GM23338 (cell line): ENCODE results near the gene FBL.

ENCODE experiments used
- EZH2 ChIP-seq: fragments of 200-600 bp; sonication (generic); IDR thresholded peaks from one replicate; pipeline ENCODE4 v1.8.0; 2017; ENCODE audit warnings: antibody characterized with exemption, mild to moderate bottlenecking, low read depth; ENCODE audit not compliant: unreplicated experiment
- EZH2phosphoT487 ChIP-seq: fragments of 200-600 bp; sonication (generic); IDR thresholded peaks from one replicate; pipeline ENCODE4 v1.8.1; 2018; ENCODE audit warnings: antibody characterized with exemption; ENCODE audit not compliant: unreplicated experiment
- POLR2AphosphoS5 ChIP-seq: IDR thresholded peaks from 2 replicates; pipeline ENCODE4 v1.6.1; 2016; ENCODE audit warnings: antibody characterized with exemption, low read depth
- STAT1 ChIP-seq: IDR thresholded peaks from one replicate; pipeline ENCODE4 v1.6.1; 2016; ENCODE audit warnings: antibody characterized with exemption; ENCODE audit not compliant: unreplicated experiment
- ZNF114 ChIP-seq: fragments of 250-450 bp; sonication (Bioruptor Pico); IDR thresholded peaks from 2 replicates; pipeline ENCODE4 v1.5.0; 2020; ENCODE audit warnings: mild to moderate bottlenecking, moderate library complexity
- TF ChIP-seq, protein P1 (sequence below), 2 experiments: fragments of 200-600 bp in 1 of 2; sonication (generic) in 1 of 2; conservative IDR thresholded peaks; 2 replicates each; pipeline versions ENCODE4 v1.5.1 to v1.6.1; 2016 to 2017; ENCODE audit warnings: antibody characterized with exemption in 2 of 2, low read depth in 2 of 2, mild to moderate bottlenecking in 2 of 2, moderate library complexity in 1 of 2
- TF ChIP-seq, protein P2 (sequence below): IDR thresholded peaks from one replicate; pipeline ENCODE4 v1.6.1; 2018; ENCODE audit warnings: antibody characterized with exemption; ENCODE audit not compliant: unreplicated experiment

DNA sequence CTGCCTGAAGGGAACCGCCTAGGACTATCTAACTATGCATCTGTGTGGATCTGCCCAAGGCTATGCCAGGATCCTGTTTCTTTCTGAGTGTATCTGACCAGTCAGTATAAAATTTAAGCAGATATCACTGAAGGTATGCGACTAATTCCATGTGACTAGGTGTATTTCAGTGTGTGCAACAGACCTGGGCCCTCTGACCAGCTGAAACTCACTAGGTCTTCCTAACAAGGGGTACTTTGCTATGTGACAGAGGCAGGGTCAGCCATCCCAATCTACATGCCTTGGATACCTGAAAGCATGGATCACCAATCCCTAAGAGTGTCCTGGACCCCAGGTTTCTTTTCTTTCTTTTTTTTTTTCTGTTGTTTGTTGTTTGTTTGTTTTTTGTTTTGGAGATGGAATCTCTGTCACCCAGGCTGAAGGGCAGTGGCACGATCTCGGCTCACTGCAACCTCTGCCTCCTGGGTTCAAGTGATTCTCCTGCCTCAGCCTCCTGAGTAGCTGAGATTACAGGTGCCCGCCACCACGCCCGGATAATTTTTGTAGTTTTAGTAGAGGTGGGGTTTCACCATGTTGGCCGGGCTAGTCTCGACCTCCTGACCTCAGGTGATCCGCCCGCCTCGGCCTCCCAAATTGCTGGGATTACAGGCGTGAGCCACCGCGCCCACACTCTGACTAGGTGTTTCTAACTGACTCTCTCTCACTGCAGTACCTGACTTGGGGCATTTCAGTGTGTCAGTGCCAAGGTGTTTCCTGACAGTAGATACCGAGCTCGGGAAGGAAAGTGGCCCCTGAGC, 44.8 kb upstream of the FBL start:
- TF ChIP-seq, protein P1, sequence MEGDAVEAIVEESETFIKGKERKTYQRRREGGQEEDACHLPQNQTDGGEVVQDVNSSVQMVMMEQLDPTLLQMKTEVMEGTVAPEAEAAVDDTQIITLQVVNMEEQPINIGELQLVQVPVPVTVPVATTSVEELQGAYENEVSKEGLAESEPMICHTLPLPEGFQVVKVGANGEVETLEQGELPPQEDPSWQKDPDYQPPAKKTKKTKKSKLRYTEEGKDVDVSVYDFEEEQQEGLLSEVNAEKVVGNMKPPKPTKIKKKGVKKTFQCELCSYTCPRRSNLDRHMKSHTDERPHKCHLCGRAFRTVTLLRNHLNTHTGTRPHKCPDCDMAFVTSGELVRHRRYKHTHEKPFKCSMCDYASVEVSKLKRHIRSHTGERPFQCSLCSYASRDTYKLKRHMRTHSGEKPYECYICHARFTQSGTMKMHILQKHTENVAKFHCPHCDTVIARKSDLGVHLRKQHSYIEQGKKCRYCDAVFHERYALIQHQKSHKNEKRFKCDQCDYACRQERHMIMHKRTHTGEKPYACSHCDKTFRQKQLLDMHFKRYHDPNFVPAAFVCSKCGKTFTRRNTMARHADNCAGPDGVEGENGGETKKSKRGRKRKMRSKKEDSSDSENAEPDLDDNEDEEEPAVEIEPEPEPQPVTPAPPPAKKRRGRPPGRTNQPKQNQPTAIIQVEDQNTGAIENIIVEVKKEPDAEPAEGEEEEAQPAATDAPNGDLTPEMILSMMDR (conservative IDR thresholded peaks at IDR 0.05; ENCODE audit: low read depth in 2 of 2), result no peak
- TF ChIP-seq EZH2 (no peak), POLR2AphosphoS5 (no peak), ZNF114 (no peak), EZH2phosphoT487 (no peak), STAT1 (no peak)
- TF ChIP-seq, protein P2, sequence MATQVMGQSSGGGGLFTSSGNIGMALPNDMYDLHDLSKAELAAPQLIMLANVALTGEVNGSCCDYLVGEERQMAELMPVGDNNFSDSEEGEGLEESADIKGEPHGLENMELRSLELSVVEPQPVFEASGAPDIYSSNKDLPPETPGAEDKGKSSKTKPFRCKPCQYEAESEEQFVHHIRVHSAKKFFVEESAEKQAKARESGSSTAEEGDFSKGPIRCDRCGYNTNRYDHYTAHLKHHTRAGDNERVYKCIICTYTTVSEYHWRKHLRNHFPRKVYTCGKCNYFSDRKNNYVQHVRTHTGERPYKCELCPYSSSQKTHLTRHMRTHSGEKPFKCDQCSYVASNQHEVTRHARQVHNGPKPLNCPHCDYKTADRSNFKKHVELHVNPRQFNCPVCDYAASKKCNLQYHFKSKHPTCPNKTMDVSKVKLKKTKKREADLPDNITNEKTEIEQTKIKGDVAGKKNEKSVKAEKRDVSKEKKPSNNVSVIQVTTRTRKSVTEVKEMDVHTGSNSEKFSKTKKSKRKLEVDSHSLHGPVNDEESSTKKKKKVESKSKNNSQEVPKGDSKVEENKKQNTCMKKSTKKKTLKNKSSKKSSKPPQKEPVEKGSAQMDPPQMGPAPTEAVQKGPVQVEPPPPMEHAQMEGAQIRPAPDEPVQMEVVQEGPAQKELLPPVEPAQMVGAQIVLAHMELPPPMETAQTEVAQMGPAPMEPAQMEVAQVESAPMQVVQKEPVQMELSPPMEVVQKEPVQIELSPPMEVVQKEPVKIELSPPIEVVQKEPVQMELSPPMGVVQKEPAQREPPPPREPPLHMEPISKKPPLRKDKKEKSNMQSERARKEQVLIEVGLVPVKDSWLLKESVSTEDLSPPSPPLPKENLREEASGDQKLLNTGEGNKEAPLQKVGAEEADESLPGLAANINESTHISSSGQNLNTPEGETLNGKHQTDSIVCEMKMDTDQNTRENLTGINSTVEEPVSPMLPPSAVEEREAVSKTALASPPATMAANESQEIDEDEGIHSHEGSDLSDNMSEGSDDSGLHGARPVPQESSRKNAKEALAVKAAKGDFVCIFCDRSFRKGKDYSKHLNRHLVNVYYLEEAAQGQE, result no peak
